ENCODE measurements around the gene FNDC3A.

DNA sequence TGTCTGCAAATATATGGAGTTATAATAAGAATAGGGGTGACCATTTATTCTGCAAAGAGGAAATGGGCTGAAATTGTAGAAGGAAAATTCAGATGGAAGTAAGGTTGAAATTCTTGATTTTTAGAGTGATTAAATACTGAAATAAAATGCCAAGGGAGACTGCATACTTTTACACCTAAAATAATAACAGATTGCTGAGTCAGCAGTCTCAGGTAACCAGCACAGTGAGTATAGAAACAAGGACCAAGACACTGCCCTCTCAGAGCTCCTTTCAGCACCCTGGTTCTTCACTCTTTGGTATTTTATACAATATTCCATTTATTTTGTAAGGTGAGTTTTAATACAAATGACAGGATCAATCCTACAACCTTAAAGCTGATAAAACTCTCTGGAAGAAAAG lies 195.6 kb downstream of the FNDC3A start:
- TF ChIP-seq, protein P1, sequence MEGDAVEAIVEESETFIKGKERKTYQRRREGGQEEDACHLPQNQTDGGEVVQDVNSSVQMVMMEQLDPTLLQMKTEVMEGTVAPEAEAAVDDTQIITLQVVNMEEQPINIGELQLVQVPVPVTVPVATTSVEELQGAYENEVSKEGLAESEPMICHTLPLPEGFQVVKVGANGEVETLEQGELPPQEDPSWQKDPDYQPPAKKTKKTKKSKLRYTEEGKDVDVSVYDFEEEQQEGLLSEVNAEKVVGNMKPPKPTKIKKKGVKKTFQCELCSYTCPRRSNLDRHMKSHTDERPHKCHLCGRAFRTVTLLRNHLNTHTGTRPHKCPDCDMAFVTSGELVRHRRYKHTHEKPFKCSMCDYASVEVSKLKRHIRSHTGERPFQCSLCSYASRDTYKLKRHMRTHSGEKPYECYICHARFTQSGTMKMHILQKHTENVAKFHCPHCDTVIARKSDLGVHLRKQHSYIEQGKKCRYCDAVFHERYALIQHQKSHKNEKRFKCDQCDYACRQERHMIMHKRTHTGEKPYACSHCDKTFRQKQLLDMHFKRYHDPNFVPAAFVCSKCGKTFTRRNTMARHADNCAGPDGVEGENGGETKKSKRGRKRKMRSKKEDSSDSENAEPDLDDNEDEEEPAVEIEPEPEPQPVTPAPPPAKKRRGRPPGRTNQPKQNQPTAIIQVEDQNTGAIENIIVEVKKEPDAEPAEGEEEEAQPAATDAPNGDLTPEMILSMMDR (IDR thresholded peaks at IDR 0.05; ENCODE audit: poor library complexity): no peak
- no peak for TF ChIP-seq EZH2 (IDR thresholded peaks at IDR 0.05; ENCODE audit: borderline replicate concordance)

Measured in hepatocyte (in vitro differentiated cells).